NCI-H748 treated with DMSO at 0.1 percent for 48 hours (cell line): ENCODE data around the gene ZNF667.

Experiments used
- DNase-seq: peaks from one replicate; lab custom pipeline; 2025; lab: John Stamatoyannopoulos, UW

Gene ZNF667

DNA sequence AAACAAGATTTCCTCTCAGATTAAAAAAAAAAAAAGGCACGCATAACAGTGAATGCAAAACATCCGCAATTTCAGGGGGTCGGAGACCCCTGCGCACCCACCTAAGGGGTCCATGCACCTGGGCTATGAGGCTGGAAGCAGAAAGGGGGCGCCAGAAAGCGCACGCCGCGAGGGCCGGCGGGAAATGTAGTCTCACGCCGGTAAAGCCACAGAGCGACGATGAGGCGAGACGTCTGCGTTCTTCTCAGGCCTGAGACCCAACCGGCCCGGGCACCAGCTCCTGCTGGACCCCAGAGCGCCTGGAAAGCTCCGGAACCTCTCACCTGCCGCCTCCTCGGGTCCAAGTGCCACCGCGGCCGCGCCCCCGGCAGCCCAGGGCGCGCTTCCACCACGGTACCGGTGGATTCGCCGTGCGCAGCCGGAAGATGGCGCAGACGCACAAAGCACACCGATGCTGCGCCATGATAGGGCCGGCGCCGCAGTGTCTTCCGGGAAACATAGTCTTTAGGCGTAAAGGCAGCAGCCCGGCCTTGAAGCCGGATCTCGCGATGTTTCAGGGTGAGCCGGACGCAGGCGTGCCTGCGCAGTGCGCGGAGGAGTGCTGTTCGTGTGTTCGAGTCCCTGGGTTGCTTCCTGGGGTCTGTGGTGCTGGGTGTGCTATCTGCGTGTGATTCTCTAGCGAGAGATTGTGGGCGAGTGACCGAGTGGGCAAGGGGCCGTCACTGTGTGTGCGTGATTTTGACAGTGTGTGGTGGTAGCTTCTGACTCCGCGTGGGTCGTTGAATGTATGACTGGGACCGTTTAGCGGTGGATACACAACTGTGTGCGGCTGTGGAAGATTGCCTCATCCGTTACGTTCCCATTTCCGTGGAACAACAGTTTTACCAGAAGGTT is 83.8 kb downstream of the ZNF667 start, which contains the start of gene ZNF582:
Gene ZNF582, minus strand, starts transcription at position 416 of the 894 bp plus-strand sequence. CDS start 1,782 bp downstream, outside the sequence.
- peak; percentile 89 for DNase-seq
